ENCODE data around the gene IGLON5.

Gene IGLON5

GRCh38 chr19:51317968-51318367 is 6.5 kb downstream of the IGLON5 start:
- DNase-seq (ENCODE audit: low spot score): no peak

GRCh38 chr19:51318687-51319648 is 7.5 kb downstream of the IGLON5 start:
- no peak for DNase-seq (ENCODE audit: low spot score)

- no peak for DNase-seq (ENCODE audit: low spot score)
These were observed 8.3 kb downstream of the IGLON5 start for GRCh38 chr19:51319649-51320279.

GRCh38 chr19:51320280-51320657 is 8.8 kb downstream of the IGLON5 start:
- no peak for DNase-seq (ENCODE audit: low spot score)

GRCh38 chr19:51321799-51322198 is 10.4 kb downstream of the IGLON5 start:
- no peak for DNase-seq (ENCODE audit: low spot score)

- DNase-seq (ENCODE audit: low spot score): no peak
These were observed 12.2 kb downstream of the IGLON5 start for GRCh38 chr19:51323481-51324166.

GRCh38 chr19:51324167-51324481 is 12.7 kb downstream of the IGLON5 start:
- no peak for DNase-seq (ENCODE audit: low spot score)

GRCh38 chr19:51325161-51325976 is 13.9 kb downstream of the IGLON5 start:
- no peak for DNase-seq (ENCODE audit: low spot score)

- no peak for DNase-seq (ENCODE audit: low spot score)
These were observed 15.0 kb downstream of the IGLON5 start for GRCh38 chr19:51326216-51327065.

- DNase-seq (ENCODE audit: low spot score): peak; percentile 59
These were observed 15.9 kb downstream of the IGLON5 start for GRCh38 chr19:51327066-51328001.

- DNase-seq (ENCODE audit: low spot score): no peak
These were observed 18.0 kb downstream of the IGLON5 start for GRCh38 chr19:51329411-51329810.

- DNase-seq (ENCODE audit: low spot score): no peak
These were observed 18.9 kb downstream of the IGLON5 start for GRCh38 chr19:51330366-51330765.

GRCh38 chr19:51331193-51331592 is 19.7 kb downstream of the IGLON5 start:
- DNase-seq (ENCODE audit: low spot score): no peak

- no peak for DNase-seq (ENCODE audit: low spot score)
These were observed 20.3 kb downstream of the IGLON5 start for GRCh38 chr19:51331716-51332115.

- peak; percentile 34 for DNase-seq (ENCODE audit: low spot score)
These were observed 22.5 kb downstream of the IGLON5 start for GRCh38 chr19:51333836-51334460.

- no peak for DNase-seq (ENCODE audit: low spot score)
These were observed 25.9 kb downstream of the IGLON5 start for GRCh38 chr19:51337141-51337860.

GRCh38 chr19:51337861-51338562 is 26.6 kb downstream of the IGLON5 start:
- DNase-seq (ENCODE audit: low spot score): no peak
